Endothelial cell of umbilical vein (primary cell): ENCODE results near the gene CARD10. TPM values are rescaled to one million over a fixed set of nuclear protein-coding genes. Genes with fewer than 3 reads are reported as not detected.

Experiments used
- BruUV-seq: library from RNA; stranded (reverse); fragments of 400-500 nt; replicated peaks from 2 replicates; lab custom pipeline; 2021; lab: Mats Ljungman, UMichigan
- CTCF ChIA-PET: fragments of 300-600, 350-600 bp; sonication (Branson Sonifier 250); formaldehyde crosslinking; loops from one replicate; lab custom pipeline; 2021; ENCODE audit warnings: antibody characterized with exemption, inconsistent platforms; lab: Charles Lee
- POLR2A ChIA-PET: fragments of 300-600, 350-600 bp; sonication (Branson Sonifier 250); formaldehyde crosslinking; loops from one replicate; lab custom pipeline; 2021; ENCODE audit warnings: antibody characterized with exemption, inconsistent platforms; lab: Charles Lee
- DNase-seq: peaks from one replicate; pipeline ENCODE4 v3.0.0-alpha.2; 2011; ENCODE audit warnings: low read depth, low spot score
- FAIRE-seq: peaks from 2 replicates; lab custom pipeline; 2011; peaks lifted over from hg19 to GRCh38; lab: Jason Lieb, UNC
- H2AFZ ChIP-seq: 2 replicates; pipeline ENCODE4 v1.6.0; 2012; ENCODE audit warnings: low read depth, low read length, control low read depth, inconsistent platforms
- H3K27ac ChIP-seq: 2 replicates; pipeline ENCODE4 v1.5.1; 2011; ENCODE audit warnings: low read depth, mild to moderate bottlenecking, control low read depth, low read length, moderate library complexity; ENCODE audit not compliant: insufficient read depth
- H3K27me3 ChIP-seq, 2 experiments: 2 replicates each; pipeline versions ENCODE4 v1.6.0 to v1.6.1; 2011; ENCODE audit warnings: low read length in 2 of 2, mixed read lengths in 1 of 2; ENCODE audit not compliant: control insufficient read depth in 2 of 2, insufficient read depth in 2 of 2
- H3K36me3 ChIP-seq, 2 experiments: 2 replicates in 1 of 2; 3 replicates in 1 of 2; pipeline ENCODE4 v1.5.1; 2011; ENCODE audit warnings: low read length in 2 of 2, mild to moderate bottlenecking in 1 of 2, moderate library complexity in 1 of 2; ENCODE audit not compliant: control insufficient read depth in 2 of 2, insufficient read depth in 2 of 2; ENCODE audit errors: extremely low read depth in 1 of 2
- H3K4me1 ChIP-seq: 3 replicates; pipeline ENCODE4 v1.5.1; 2011; ENCODE audit warnings: mild to moderate bottlenecking, low read length; ENCODE audit not compliant: control insufficient read depth, insufficient read depth; ENCODE audit errors: extremely low read depth
- H3K4me2 ChIP-seq: 2 replicates; pipeline ENCODE4 v1.6.1; 2011; ENCODE audit warnings: low read length, control low read depth, mixed read lengths; ENCODE audit not compliant: insufficient read depth
- H3K4me3 ChIP-seq, 3 experiments: fragments of 200-600 bp in 1 of 3; sonication (generic), shearing (Covaris generic) in 1 of 3; replicated peaks in 1 of 3; 2 replicates each; pipeline ENCODE4 v1.5.1; 2011 to 2016; ENCODE audit warnings: control low read depth in 3 of 3, low read length in 3 of 3, mild to moderate bottlenecking in 2 of 3, inconsistent platforms in 1 of 3, low read depth in 1 of 3, moderate library complexity in 1 of 3; ENCODE audit not compliant: insufficient read depth in 1 of 3
- H3K79me2 ChIP-seq: 2 replicates; pipeline ENCODE4 v1.6.0; 2012; ENCODE audit warnings: low read length, inconsistent platforms; ENCODE audit not compliant: control insufficient read depth, insufficient read depth
- H3K9ac ChIP-seq: replicated peaks from 2 replicates; pipeline ENCODE3; 2011; ENCODE audit warnings: low read length, control low read depth; ENCODE audit not compliant: insufficient read depth; ENCODE audit errors: extremely low read depth
- H3K9me1 ChIP-seq: replicated peaks from 3 replicates; pipeline ENCODE4 v1.6.0; 2011; ENCODE audit warnings: mild to moderate bottlenecking, low read length; ENCODE audit not compliant: control insufficient read depth, insufficient read depth; ENCODE audit errors: extremely low read depth
- H3K9me3 ChIP-seq: replicated peaks from 2 replicates; pipeline ENCODE4 v1.5.1; 2012; ENCODE audit warnings: low read length, inconsistent platforms; ENCODE audit not compliant: control insufficient read depth, insufficient read depth
- H4K20me1 ChIP-seq: replicated peaks from 2 replicates; pipeline ENCODE3; 2011; ENCODE audit warnings: mild to moderate bottlenecking, low read length; ENCODE audit not compliant: control insufficient read depth, insufficient read depth; ENCODE audit errors: extremely low read depth
- CTCF ChIP-seq, 2 donors: IDR thresholded peaks; 1 replicate in 1 of 2; 2 replicates in 1 of 2; pipeline ENCODE4 v1.5.1; 2011; ENCODE audit warnings: low read length in 2 of 2, mild to moderate bottlenecking in 2 of 2, moderate library complexity in 2 of 2, control low read depth in 1 of 2, inconsistent platforms in 1 of 2, low read depth in 1 of 2; ENCODE audit not compliant: insufficient read depth in 1 of 2; ENCODE audit errors: extremely low read depth in 1 of 2
- EZH2 ChIP-seq: IDR thresholded peaks from 2 replicates; pipeline ENCODE4 v1.6.1; 2012; ENCODE audit warnings: borderline replicate concordance, low read depth, mild to moderate bottlenecking, moderate library complexity, low read length, inconsistent platforms; ENCODE audit not compliant: severe bottlenecking
- GATA2 ChIP-seq: IDR thresholded peaks from 2 replicates; pipeline ENCODE4 v1.7.0; 2011; ENCODE audit warnings: low read depth, mild to moderate bottlenecking, moderate library complexity, mixed read lengths, low read length; ENCODE audit not compliant: insufficient read length, insufficient read depth
- MAX ChIP-seq: IDR thresholded peaks from 2 replicates; pipeline ENCODE4 v1.6.1; 2011; ENCODE audit not compliant: insufficient read depth, insufficient read length
- MYC ChIP-seq: IDR thresholded peaks from one replicate; pipeline ENCODE4 v1.6.1; 2011; ENCODE audit warnings: mild to moderate bottlenecking, low read depth, low read length
- POLR2A ChIP-seq: IDR thresholded peaks from 2 replicates; pipeline ENCODE4 v1.6.1; 2012; ENCODE audit warnings: low read depth, mild to moderate bottlenecking, control low read depth, low read length
- POLR2AphosphoS5 ChIP-seq: IDR thresholded peaks from 2 replicates; pipeline ENCODE4 v1.6.1; 2012; ENCODE audit warnings: low read depth, mild to moderate bottlenecking, control low read depth, low read length, moderate library complexity; ENCODE audit not compliant: insufficient read depth
- dilution Hi-C: fragments of 300-500 bp; cut with MboI; formaldehyde crosslinking; loops from one replicate; pipeline ENCODE4 v1.15.0; 2019; ENCODE audit warnings: low sequenced_read_pairs; ENCODE audit not compliant: extremely low pct_ligation_motif_present
- intact Hi-C: fragments of 100-400 bp; cut with micrococcal nuclease; formaldehyde crosslinking; loops from one replicate; pipeline ENCODE4 v1.10.0; 2022
- polyA plus RNA-seq, 4 experiments: library from polyadenylated mRNA; depleted of rRNA in 3 of 4; stranded (reverse) in 3 of 4; unstranded in 1 of 4; fragments of >200 nt; gene quantifications; 2 replicates each; pipeline versions ENCODE4 v1.2.1 to v1.2.3, GENCODE V29; 2011 to 2012; ENCODE audit warnings: missing spikeins in 1 of 4
- total RNA-seq: library from RNA; stranded (reverse); gene quantifications from 2 replicates; pipeline ENCODE4 v1.2.3, GENCODE V29; 2021

The CARD10 gene
- total and polyA plus RNA-seq, 2 donors (not counting 3 experiments of a cell fraction or from before 2014, with no cell fraction given): 36.1 to 39.5 TPM

- TF ChIP-seq GATA2: no peak
- TF ChIP-seq POLR2AphosphoS5: no peak
- no peak for TF ChIP-seq MAX
- no peak for TF ChIP-seq CTCF (IDR thresholded peaks at IDR 0.05; ENCODE audit: extremely low read depth in 1 of 2, insufficient read depth in 1 of 2, low read depth in 1 of 2, low read length in 2 of 2)
- TF ChIP-seq MYC: no peak
- TF ChIP-seq POLR2A: no peak
- no peak for TF ChIP-seq EZH2
- H3K27ac ChIP-seq: no peak overlapping the region
- CTCF ChIA-PET: interaction anchor here (0.8 to 5.8 kb wide), 8 partner anchors 11 to 260 kb away, joined by 3 to 168 read pairs (median 4); no protein-coding TSS in a partner anchor
- no peaks in the 10 kb centered on the region for H4K20me1 ChIP-seq
- H3K9ac ChIP-seq: no peak overlapping the region
- no peak overlapping the region for H3K4me3 ChIP-seq
- no peak overlapping the region for H3K4me2 ChIP-seq
- H2AFZ ChIP-seq: no peak overlapping the region
- no peak for DNase-seq
- dilution Hi-C loops (no loop called here), intact Hi-C loops (no loop called here)
- H3K79me2 ChIP-seq: no peaks in the 10 kb centered on the region
- H3K9me3 ChIP-seq: no peaks in the 10 kb centered on the region
- no peak for FAIRE-seq
- no peaks in the 10 kb centered on the region for H3K27me3 ChIP-seq
- no peaks in the 10 kb centered on the region for H3K9me1 ChIP-seq
- peaks cover 25% of the 10 kb centered on the region for H3K4me1 ChIP-seq
- no TSS peak for BruUV-seq
- POLR2A ChIA-PET: no interaction called here
- no peaks in the 10 kb centered on the region for H3K36me3 ChIP-seq
Measured at GRCh38 chr22:37459206-37459605, 60.0 kb downstream of the CARD10 start.
